Spleen (tissue), 11 donors: ENCODE results near the gene GJB6. TPM values are rescaled to one million over a fixed set of nuclear protein-coding genes. Genes with fewer than 3 reads are reported as not detected.

Experiments
- DNase-seq: peaks from one replicate; pipeline ENCODE4 v3.0.0-alpha.2; 2020
- H3K27ac ChIP-seq, 8 donors: fragments of 200-600 bp; sonication (generic) in 7 of 8; 1 replicate in 4 of 8; 2 replicates in 4 of 8; pipeline versions ENCODE4 v1.5.0 to v1.8.0; 2016 to 2021; ENCODE audit warnings: inconsistent platforms in 4 of 8, mild to moderate bottlenecking in 4 of 8, moderate library complexity in 1 of 8
- H3K27me3 ChIP-seq, 7 donors: fragments of 200-600 bp; sonication (generic) in 6 of 7; replicated peaks in 1 of 7; 1 replicate in 4 of 7; 2 replicates in 3 of 7; pipeline versions ENCODE4 v1.5.0 to v1.8.0; 2016 to 2021; ENCODE audit warnings: inconsistent platforms in 3 of 7, mild to moderate bottlenecking in 1 of 7
- H3K36me3 ChIP-seq, 6 donors: fragments of 200-600 bp; sonication (generic) in 5 of 6; 1 replicate in 4 of 6; 2 replicates in 2 of 6; pipeline versions ENCODE4 v1.5.0 to v1.8.0; 2016 to 2021; ENCODE audit warnings: inconsistent platforms in 2 of 6
- H3K4me1 ChIP-seq, 6 donors: fragments of 200-600 bp; sonication (generic) in 5 of 6; 1 replicate in 3 of 6; 2 replicates in 3 of 6; pipeline versions ENCODE4 v1.5.0 to v1.8.0; 2016 to 2021; ENCODE audit warnings: inconsistent platforms in 3 of 6
- H3K4me3 ChIP-seq, 8 donors: fragments of 200-600 bp; sonication (generic) in 7 of 8; 1 replicate in 4 of 8; 2 replicates in 4 of 8; pipeline versions ENCODE4 v1.5.0 to v1.8.0; 2016 to 2021; ENCODE audit warnings: inconsistent platforms in 4 of 8, mild to moderate bottlenecking in 4 of 8, moderate library complexity in 2 of 8
- H3K9me3 ChIP-seq, 8 donors: fragments of 200-600 bp; sonication (generic) in 7 of 8; 1 replicate in 4 of 8; 2 replicates in 4 of 8; pipeline versions ENCODE4 v1.5.0 to v1.8.0; 2016 to 2021; ENCODE audit warnings: inconsistent platforms in 4 of 8
- POLR2A ChIP-seq, 3 donors: fragments of 450-650 bp; IDR thresholded peaks; one replicate each; pipeline ENCODE4 v1.5.1; 2017; ENCODE audit warnings: antibody characterized with exemption in 3 of 3, mild to moderate bottlenecking in 1 of 3
- POLR2AphosphoS5 ChIP-seq, 3 donors: sonication (generic); formaldehyde crosslinking; IDR thresholded peaks; one replicate each; pipeline ENCODE4 v1.5.1; 2017; ENCODE audit warnings: antibody characterized with exemption in 3 of 3
- WGBS, 5 donors: extraction: QIAGEN DNeasy Blood & Tissue Kit in 3 of 5; methylation state at CpG; one replicate each; pipeline versions ENCODE4 v1.1.5 to v1.1.7; 2013 to 2018; 5-methylcytosine and 5-hydroxymethylcytosine counted together
- intact Hi-C: fragments of 100-400 bp; cut with DNase I; formaldehyde crosslinking; loops from one replicate; pipeline ENCODE4 v1.15.0; 2023; ENCODE audit warnings: low total_unique reads
- polyA plus RNA-seq, 3 donors: library from polyadenylated mRNA; stranded (reverse); fragments of 200-250 nt; gene quantifications; one replicate each; pipeline ENCODE4 v1.2.1, GENCODE V29; 2013
- total RNA-seq, 7 donors: library from RNA; depleted of rRNA in 3 of 7; stranded (reverse); fragments of >200 nt in 3 of 7; fragmentation: NEBNext Ultra II Directional in 4 of 7; extraction: Animal tissue kit (Norgen Biotek cat#: 25700) in 4 of 7; gene quantifications; one replicate each; pipeline versions ENCODE4 v1.1.0 to v1.2.1, GENCODE V29; 2016 to 2021
- TF ChIP-seq, protein P1 (sequence below), 11 experiments: fragments of 200-600 bp in 7 of 11; fragments of 450-650 bp in 4 of 11; sonication (generic) in 4 of 11; IDR thresholded peaks in 8 of 11; conservative IDR thresholded peaks in 3 of 11; 1 replicate in 7 of 11; 2 replicates in 4 of 11; pipeline versions ENCODE4 v1.4.0 to v1.8.0; 2016 to 2021; ENCODE audit warnings: antibody characterized with exemption in 11 of 11, inconsistent platforms in 4 of 11, mild to moderate bottlenecking in 1 of 11
- donor health status: healthy with polysubstance abuse.
- donor health status: DM: no; HTN: no; CAD: no; lungs with moderate emphysema.
- donor health status: DM: no; HTN: no; CAD: no.
- donor health status: Bipolar disorder and iron deficiency.
- donor health status: healthy.
- donor health status: DM: no; HTN: no; CAD: no.
- donor health status: DM: yes; HTN: yes; CAD: no.

GJB6 gene
- total and polyA plus RNA-seq, 10 donors, result 0.17 to 2.5 (median 0.30) TPM; not detected in 3

DNA sequence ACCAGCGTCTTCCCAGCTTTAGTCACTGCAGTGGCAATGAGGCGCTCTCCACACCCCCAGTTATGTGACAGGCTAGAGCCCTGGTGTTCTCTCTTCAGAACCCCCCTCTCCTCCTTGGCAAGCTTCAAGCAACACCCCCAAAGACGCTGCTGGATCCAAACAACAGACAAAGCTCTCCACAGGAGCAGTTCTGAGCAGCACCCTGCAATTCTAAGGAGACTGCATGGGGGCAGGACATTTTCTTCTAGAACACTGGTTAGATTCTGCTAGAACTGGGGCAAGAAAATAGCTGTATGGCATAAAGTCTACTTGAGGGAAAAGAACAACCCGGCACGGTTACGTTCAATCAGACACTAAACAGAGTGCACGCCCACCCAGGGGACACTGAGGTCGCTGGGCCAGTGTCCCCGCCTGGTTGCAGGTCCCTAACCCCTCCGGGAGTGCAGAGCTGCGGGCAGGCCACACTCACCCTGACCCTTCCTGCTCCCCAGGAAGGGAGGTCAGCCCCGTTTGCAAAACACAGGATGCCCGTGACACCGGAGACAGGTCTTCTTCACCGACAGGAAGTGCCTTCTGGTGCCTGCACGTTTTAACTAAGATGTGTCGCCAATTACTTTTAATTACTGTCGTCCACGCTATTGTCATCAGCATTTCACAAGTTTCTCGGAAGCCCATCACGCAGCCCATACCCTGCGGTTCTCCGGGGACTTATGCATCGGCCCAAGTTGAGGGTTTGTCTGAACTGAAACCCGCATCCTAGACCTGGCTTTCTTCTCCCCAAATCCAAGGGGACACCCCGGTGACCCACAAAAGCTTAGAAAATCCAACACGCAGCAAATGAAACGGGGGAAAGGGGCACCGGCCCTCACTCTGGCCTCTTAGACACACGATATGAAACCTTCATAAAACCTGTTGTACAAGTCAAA, 943 bp downstream of the GJB6 start:
- TF ChIP-seq, protein P1, sequence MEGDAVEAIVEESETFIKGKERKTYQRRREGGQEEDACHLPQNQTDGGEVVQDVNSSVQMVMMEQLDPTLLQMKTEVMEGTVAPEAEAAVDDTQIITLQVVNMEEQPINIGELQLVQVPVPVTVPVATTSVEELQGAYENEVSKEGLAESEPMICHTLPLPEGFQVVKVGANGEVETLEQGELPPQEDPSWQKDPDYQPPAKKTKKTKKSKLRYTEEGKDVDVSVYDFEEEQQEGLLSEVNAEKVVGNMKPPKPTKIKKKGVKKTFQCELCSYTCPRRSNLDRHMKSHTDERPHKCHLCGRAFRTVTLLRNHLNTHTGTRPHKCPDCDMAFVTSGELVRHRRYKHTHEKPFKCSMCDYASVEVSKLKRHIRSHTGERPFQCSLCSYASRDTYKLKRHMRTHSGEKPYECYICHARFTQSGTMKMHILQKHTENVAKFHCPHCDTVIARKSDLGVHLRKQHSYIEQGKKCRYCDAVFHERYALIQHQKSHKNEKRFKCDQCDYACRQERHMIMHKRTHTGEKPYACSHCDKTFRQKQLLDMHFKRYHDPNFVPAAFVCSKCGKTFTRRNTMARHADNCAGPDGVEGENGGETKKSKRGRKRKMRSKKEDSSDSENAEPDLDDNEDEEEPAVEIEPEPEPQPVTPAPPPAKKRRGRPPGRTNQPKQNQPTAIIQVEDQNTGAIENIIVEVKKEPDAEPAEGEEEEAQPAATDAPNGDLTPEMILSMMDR (IDR thresholded peaks at IDR 0.05 in 8 of 11, conservative IDR thresholded peaks at IDR 0.05 in 3 of 11), result no peak
- no peak for TF ChIP-seq POLR2AphosphoS5 (IDR thresholded peaks at IDR 0.05)
- TF ChIP-seq POLR2A (IDR thresholded peaks at IDR 0.05), result no peak

DNA sequence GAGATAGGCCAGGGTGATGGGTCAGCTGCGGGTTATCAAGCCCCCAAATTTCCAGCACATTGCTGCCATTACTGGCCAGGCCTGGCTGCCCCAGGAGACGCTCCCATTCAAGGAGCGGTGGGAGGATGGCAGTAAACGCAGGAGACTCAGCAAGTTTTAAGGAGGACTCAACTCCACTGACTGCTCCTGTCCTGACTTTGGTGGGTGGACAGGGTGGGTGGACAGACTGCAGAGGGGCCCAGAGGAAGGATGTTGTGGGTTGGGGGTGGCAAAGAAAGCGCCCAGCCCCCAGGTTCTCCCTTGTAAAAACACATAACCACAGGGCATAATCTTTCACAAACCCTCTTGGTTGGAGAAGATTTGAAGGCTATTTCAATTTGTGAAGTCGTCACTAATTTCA, 4.4 kb downstream of the GJB6 start:
- intact Hi-C loops, result no loop called here
- no peaks in the 10 kb centered on the region for H3K36me3 ChIP-seq
- no peak for TF ChIP-seq POLR2A (IDR thresholded peaks at IDR 0.05)
- no peak for TF ChIP-seq POLR2AphosphoS5 (IDR thresholded peaks at IDR 0.05)
- TF ChIP-seq, protein P1 (IDR thresholded peaks at IDR 0.05 in 8 of 11, conservative IDR thresholded peaks at IDR 0.05 in 3 of 11), result no peak
- no peak overlapping the region for H3K27ac ChIP-seq
- peaks cover 9 to 27% (median 17%) of the 10 kb centered on the region in 6 donors for H3K4me1 ChIP-seq
- H3K27me3 ChIP-seq, result peaks cover 0 to 82% (median 35%) of the 10 kb centered on the region in 7 donors
- 47 to 61% (median 58%) methylated on average over 5 to 6 of the region's 6 CpGs for WGBS, 5 donors
- DNase-seq, result no peak
- no peak overlapping the region for H3K4me3 ChIP-seq
- no peaks in the 10 kb centered on the region for H3K9me3 ChIP-seq

More for the DNA sequence above, 943 bp downstream of the GJB6 start:
- 13 to 22% (median 16%) methylated on average over 30 of the region's 30 CpGs for WGBS, 5 donors
- Histone ChIP-seq H3K27ac (peak overlapping the region in 1 of 8 donors; percentile 46), H3K4me3 (peak overlapping the region in 6 of 8 donors; percentile 23 to 67 (median 40)), H3K36me3 (no peaks in the 10 kb centered on the region), H3K27me3 (peaks cover 0 to 79% (median 43%) of the 10 kb centered on the region in 7 donors), H3K4me1 (peaks cover 9 to 29% (median 18%) of the 10 kb centered on the region in 6 donors), H3K9me3 (no peaks in the 10 kb centered on the region)
- intact Hi-C loops, result no loop called here
- DNase-seq, result no peak

DNA sequence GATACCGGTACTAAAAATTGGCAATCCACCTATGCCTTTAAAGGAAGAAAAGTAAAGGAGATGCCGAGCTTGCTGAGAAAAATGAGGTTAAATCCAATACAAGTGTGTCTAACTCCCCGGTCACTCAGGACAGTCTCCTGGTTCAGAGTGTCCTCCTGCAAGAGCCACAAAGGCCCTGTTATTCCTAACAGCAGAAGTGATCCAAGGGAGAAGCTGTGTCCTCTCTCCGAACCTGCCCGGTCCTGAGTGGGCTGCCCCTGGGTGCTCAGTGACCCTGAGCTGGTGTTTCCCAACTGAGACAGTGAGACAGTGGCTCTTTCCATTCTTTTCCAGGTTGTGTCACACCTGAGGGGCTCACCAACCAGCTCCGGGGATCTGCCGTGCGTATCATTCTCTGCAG, 4.8 kb downstream of the GJB6 start:
- WGBS, 5 donors, result 86 to 96% (median 90%) methylated on average over 6 to 8 of the region's 8 CpGs
- H3K27me3 ChIP-seq, result peaks cover 0 to 78% (median 31%) of the 10 kb centered on the region in 7 donors

More for the DNA sequence above, 4.8 kb downstream of the GJB6 start:
- Histone ChIP-seq H3K4me1 (peaks cover 6 to 24% (median 13%) of the 10 kb centered on the region in 6 donors), H3K36me3 (no peaks in the 10 kb centered on the region), H3K27ac (no peak overlapping the region), H3K9me3 (no peaks in the 10 kb centered on the region), H3K4me3 (no peak overlapping the region)
- no peak for DNase-seq
- intact Hi-C loops, result no loop called here
- TF ChIP-seq POLR2A (IDR thresholded peaks at IDR 0.05) (no peak), POLR2AphosphoS5 (IDR thresholded peaks at IDR 0.05) (no peak)
- TF ChIP-seq, protein P1 (IDR thresholded peaks at IDR 0.05 in 8 of 11, conservative IDR thresholded peaks at IDR 0.05 in 3 of 11), result no peak
